Activated T-cell treated with anti-CD3 and anti-CD28 coated beads, Interleukin-2, amount 50 U/mL, for 48 hours (primary cell): Measurements from ENCODE around the gene SLC4A3.

Experiments used
- DNase-seq, 2 experiments: peaks; one replicate each; pipeline ENCODE4 v3.0.0-alpha.2; 2020

The SLC4A3 gene

DNA sequence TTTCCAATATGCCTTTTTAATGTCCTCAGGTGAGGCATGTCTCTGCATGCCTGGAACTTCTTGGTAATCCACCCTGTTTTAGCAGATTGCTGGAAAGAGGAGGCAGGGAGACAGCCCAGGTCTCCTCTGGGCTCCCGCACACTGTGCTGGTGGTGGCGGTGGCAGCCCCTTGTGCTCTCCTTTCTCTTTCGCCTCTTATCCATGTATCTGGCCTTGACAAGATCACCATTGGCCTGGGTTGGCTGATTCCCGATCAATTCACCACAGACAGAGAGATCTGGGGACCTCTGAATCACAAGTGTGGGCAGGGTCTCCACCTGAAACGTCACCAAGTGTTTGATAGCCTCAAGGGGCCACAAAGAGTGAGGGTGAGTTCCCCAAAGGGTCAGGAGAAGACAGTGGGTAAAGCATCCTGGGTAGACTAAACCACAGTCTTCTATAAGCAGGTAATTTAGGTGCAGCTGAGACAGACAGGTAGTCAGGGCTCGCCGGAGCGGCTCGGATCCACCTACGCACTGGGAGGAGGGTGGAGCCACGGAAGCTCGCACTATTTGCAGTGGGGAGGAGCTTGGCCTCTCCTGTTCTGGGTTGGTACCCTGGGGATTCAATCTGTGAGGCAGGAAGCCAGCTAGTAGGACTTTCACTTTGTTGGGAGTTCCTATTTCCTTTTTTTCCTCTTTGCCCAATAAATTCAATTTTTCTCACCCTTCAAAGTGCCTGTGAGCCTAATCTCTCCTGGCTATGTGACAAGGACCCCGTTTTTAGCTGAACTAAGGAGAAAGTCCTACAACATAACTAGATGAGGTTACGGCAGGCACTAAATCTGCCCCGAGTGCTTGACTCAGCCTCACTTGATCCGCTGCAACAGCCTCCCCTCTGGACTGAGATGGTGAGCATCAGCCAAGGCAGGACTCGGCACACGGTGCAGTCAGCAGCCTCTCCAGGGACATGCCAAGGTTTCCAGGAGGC is 57.6 kb downstream of the SLC4A3 start:
- DNase-seq: peak; percentile 55 to 67

DNA sequence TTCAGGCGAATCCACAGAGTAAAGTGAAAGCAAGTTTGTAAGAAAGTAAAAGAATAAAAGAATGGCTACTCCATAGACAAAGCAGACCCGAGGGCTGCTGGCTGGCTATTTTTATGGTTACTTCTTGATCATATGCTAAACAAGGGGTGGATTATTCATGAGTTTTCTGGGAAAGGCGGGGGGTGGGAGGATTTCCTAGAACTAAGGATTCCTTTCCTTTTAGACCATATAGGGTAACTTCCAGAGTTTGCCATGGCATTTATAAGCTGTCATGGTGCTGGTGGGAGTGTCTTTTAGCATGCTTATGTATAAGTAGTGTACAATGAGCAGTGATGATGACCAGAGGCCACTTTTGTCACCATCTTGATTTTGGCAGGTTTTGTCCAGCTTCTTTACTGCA is 59.8 kb downstream of the SLC4A3 start:
- no peak for DNase-seq

DNA sequence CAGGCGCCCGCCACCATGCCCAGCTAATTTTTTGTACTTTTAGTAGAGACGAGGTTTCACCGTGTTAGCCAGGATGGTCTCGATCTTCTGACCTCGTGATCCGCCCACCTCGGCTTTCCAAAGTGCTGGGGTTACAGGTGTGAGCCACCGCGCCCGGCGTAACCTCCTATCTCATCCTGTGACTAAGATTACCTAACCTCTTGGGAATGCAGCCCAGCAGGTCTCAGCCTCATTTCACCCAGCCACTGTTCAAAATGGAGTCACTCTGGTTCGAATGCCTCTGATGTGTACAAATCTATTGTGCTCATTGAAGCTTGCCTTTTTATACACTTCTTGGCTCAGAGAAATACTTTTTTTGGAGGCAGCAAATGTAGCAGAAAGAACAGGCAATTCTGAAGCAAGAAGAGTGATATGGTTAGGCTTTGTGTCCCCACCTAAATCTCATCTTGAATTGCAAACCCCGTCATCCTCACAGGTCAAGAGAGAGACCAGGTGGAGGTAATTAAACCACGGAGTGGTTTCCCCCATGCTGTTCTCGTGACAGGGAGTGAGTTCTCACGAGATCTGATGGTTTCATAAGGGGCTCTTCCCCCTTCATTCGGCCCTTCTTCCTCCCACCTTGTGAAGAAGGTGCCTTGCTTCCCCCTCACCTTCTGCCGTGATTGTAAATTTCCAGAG is 60.6 kb downstream of the SLC4A3 start:
- DNase-seq: no peak

- no peak for DNase-seq
These were observed 61.4 kb downstream of the SLC4A3 start for GRCh38 chr2:219688560-219689445.

DNA sequence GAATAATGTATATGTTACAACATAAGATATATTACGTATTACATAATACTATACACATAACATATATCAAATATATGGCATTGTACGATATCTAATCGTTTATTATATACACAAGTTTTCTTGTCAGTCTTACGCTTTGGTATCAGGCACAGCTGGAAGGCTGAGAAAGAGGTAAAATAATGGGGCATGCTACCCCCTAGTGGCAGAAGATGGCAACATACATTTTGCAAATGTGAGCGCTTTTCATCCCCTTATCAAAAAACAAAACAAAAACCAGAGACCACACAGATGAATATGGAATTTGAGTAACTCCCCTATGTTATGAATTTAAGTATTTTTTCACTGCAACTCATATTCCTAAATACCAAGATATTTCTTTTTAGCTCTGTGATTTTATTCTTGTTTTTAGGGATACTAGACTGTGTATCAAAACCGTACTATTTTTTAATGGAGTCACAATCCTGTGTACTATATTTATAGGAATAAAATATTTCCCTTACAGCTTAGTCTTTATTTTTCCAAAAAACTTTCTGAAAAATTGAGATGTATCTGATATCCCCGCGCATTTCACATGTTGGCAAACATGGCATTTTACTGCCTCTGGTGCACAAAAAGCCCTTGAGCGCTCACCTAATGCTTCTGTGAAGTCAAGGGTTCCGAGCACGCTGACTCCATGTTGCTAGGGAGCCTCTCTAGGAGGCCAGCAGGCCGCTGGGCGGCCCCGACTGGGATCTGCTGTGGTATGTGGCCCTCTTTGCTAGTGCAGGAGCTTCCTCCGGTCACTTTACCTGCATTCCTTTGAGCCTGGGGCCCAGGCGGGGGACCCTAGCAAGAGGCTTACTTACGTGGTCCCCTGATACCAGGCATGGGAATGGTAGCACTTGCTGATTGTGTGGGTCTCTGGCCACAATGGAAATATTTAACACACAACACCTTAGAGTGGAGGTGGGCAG is 62.5 kb downstream of the SLC4A3 start:
- peak; percentile 38 to 52 for DNase-seq

DNA sequence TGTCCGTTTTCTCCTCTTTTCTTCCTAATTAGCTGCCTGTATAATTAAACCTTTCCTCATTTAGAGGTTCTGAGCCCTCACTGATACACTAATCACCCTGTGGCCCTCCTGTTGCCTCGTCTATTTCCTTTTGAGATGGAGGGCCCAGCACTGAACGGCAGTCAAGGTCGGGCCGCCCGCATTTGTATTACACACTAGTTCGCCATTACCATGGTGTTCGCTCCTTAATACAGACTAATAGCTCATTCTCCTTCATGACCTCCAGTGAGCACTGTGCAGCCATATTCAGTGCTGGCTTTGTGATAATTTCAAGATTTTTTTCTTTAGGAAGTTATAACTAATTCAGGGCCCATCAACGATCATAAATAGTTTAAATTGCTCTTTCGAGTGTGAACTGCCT is 64.1 kb downstream of the SLC4A3 start:
- DNase-seq: no peak
